Measurements from ENCODE around the gene AKTIP. TPM values are rescaled to one million over a fixed set of nuclear protein-coding genes. Genes with fewer than 3 reads are reported as not detected.
A peak's percentile ranks its signal among the peaks of the same experiment; 100 is the strongest.
"Not testable (repeated sequence)": the region's sequence is repeated elsewhere in the genome, so short reads cannot be mapped to it uniquely, and the experiment has no call there.

AKTIP gene
- total and polyA plus RNA-seq, 8 donors = 12.5 to 34.9 (median 16.4) TPM

DNA sequence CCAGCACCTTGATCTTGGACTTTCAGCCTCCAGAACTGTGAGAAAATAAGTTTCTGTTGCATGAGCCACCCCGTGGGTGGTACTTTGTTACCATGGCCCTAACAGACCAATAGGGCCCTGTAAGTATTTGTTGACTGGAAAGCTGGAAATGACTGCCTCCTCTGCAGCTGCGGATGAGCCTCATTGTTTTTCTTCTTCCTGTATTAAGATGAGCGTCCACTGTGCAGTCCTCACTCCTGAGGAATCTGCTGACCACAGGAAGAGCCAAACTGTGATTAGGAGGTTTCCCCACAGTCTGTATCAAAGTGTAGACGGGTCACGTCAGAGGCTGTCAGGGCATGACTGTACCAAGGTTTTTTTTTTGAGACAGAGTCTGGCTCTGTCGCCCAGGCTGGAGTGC is 12.2 kb upstream of the AKTIP start:
- H3K27me3 ChIP-seq = no peaks in the 10 kb centered on the region
- H3K9me3 ChIP-seq = no peaks in the 10 kb centered on the region
- peaks cover 0 to 17% (median 16%) of the 10 kb centered on the region in 4 donors for H3K4me1 ChIP-seq
- H3K27ac ChIP-seq = peak overlapping the region in 1 of 5 donors; percentile 38
- 76 to 93% (median 82%) methylated on average over 6 of the region's 6 CpGs for WGBS, 5 donors
- no peak overlapping the region for H3K4me3 ChIP-seq
- TF ChIP-seq POLR2AphosphoS5 (IDR thresholded peaks at IDR 0.05) (no peak), POLR2A (IDR thresholded peaks at IDR 0.05) (no peak), EP300 (IDR thresholded peaks at IDR 0.05) (no peak)
- TF ChIP-seq, protein P1, sequence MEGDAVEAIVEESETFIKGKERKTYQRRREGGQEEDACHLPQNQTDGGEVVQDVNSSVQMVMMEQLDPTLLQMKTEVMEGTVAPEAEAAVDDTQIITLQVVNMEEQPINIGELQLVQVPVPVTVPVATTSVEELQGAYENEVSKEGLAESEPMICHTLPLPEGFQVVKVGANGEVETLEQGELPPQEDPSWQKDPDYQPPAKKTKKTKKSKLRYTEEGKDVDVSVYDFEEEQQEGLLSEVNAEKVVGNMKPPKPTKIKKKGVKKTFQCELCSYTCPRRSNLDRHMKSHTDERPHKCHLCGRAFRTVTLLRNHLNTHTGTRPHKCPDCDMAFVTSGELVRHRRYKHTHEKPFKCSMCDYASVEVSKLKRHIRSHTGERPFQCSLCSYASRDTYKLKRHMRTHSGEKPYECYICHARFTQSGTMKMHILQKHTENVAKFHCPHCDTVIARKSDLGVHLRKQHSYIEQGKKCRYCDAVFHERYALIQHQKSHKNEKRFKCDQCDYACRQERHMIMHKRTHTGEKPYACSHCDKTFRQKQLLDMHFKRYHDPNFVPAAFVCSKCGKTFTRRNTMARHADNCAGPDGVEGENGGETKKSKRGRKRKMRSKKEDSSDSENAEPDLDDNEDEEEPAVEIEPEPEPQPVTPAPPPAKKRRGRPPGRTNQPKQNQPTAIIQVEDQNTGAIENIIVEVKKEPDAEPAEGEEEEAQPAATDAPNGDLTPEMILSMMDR (IDR thresholded peaks at IDR 0.05) = no peak
- DNase-seq = peak in 1 of 2 donors; percentile 23
- intact Hi-C loops (cut with DNase I; ENCODE audit: low total_unique reads) = no loop called here
- no peaks in the 10 kb centered on the region for H3K36me3 ChIP-seq

DNA sequence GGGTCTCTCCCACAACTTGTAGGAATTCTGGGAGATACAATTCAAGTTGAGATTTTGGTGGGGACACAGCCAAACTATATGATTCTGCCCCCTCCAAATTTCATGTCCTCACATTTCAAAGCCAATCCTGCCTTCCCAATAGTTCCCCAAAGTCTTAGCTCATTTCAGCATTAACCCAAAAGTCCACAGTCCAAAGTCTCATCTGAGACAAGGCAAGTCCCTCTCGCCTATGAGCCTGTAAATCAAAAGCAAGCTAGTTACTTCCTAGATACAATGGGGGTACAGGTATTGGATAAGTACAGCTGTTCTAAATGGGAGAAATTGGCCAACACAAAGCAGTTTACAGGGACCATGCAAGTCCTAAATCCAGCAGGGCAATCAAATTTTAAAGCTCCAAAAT is 9.8 kb upstream of the AKTIP start:
- DNase-seq; intact Hi-C loops (cut with DNase I; ENCODE audit: low total_unique reads); H3K36me3 ChIP-seq; H3K4me3 ChIP-seq; H3K27me3 ChIP-seq; H3K27ac ChIP-seq; H3K9me3 ChIP-seq: not testable (repeated sequence)
- H3K4me1 ChIP-seq = peaks cover 0 to 24% (median 20%) of the 10 kb centered on the region in 4 donors
- WGBS, 5 donors = 80 to 93% (median 90%) methylated on average over 1 of the region's 1 CpG

DNA sequence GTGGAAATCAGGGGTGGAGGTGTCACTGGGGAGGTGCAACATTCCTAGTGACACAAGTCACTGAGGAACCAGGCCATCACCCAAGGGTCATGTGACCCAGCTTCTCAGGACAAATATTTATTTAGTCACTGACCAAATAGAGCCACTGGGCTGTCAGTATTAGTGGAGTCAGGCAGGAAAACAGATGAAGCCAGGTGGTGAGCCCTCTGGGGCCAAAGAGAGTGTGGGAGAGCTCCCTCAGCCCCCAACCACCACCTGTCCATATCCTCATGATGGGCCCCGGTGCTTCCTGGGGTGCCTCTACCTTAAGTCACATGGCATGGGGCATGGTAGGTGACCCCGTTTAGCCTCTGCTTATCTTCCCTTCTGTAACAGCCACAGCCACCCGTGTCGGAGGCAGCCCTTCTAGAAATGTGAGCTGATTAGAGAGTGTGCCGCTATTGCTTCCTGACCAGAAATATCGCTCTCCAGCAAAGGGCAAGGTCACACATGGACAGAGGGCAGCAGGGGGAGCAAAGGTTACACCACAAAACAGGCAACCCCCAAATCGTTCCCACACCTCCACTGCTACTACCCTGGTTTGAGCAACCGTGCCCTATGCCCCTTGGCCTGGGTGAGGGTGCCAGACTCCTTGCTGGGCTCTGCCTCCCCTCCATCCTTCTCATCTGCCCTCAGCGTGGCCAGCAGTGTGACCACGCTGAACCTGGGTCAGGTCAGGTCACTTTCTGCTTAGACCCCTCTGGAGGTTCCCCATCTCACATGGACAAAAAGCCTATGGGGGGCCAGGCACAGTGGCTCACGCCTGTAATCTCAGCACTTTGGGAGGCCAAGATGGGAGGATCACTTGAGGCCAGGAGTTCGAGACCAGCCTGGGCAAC is 8.6 kb upstream of the AKTIP start:
- TF ChIP-seq EP300 (IDR thresholded peaks at IDR 0.05) (no peak), POLR2A (IDR thresholded peaks at IDR 0.05) (no peak), POLR2AphosphoS5 (IDR thresholded peaks at IDR 0.05) (no peak)
- TF ChIP-seq, protein P1 (IDR thresholded peaks at IDR 0.05) = no peak
- Histone ChIP-seq H3K9me3 (no peaks in the 10 kb centered on the region), H3K27me3 (no peaks in the 10 kb centered on the region), H3K4me3 (no peak overlapping the region), H3K4me1 (peaks cover 0 to 24% (median 20%) of the 10 kb centered on the region in 4 donors), H3K36me3 (no peaks in the 10 kb centered on the region), H3K27ac (peak overlapping the region in 3 of 5 donors; percentile 20 to 65 (median 64))
- peak in 1 of 2 donors; percentile 60 for DNase-seq
- WGBS, 5 donors = 45 to 61% (median 59%) methylated on average over 7 to 12 of the region's 12 CpGs
- intact Hi-C loops (cut with DNase I; ENCODE audit: low total_unique reads) = no loop called here

DNA sequence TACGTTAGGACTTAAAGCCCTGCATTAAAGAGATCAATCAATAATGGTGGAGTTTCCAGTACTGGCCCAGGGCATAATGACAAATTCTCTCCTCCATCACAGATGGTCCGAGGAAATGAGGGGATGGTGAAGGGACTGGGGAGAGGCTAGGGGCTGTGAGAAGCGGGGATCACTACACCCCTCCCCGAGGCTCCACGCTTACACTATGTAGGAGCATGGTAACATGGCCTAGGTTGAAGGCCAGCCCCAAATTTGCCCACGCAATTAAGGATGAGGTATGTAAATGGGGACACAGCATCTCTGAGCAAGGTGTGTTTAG is 8.0 kb upstream of the AKTIP start:
- Histone ChIP-seq H3K27me3 (no peaks in the 10 kb centered on the region), H3K4me1 (peaks cover 0 to 24% (median 20%) of the 10 kb centered on the region in 4 donors), H3K36me3 (no peaks in the 10 kb centered on the region), H3K9me3 (no peaks in the 10 kb centered on the region), H3K27ac (peak overlapping the region in 3 of 5 donors; percentile 20 to 65 (median 64)), H3K4me3 (no peak overlapping the region)
- intact Hi-C loops (cut with DNase I; ENCODE audit: low total_unique reads) = no loop called here
- no peak for DNase-seq
- TF ChIP-seq, protein P1 (IDR thresholded peaks at IDR 0.05) = no peak
- TF ChIP-seq EP300 (IDR thresholded peaks at IDR 0.05) (no peak), POLR2AphosphoS5 (IDR thresholded peaks at IDR 0.05) (no peak), POLR2A (IDR thresholded peaks at IDR 0.05) (no peak)
- 74 to 78% (median 76%) methylated on average over 6 of the region's 6 CpGs for WGBS, 5 donors

DNA sequence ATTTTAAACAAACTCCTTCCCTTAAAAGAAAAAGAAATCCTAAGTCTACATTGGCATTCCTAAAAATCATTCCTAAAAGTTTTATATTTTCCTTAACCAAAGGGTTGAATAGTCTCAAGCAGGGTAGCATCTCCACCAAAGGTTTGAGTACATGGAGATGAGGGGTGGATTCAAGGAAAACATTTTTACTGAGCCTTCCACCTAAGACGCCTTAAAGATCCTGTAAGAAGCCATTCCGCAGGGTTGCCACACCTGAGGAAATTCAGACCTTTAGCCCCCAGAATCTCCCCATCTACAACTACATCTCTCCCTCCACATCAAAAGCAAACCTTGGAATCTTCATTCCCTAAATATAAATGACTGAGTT is 7.7 kb upstream of the AKTIP start:
- H3K27ac ChIP-seq = peak overlapping the region in 3 of 5 donors; percentile 20 to 65 (median 64)

More for the DNA sequence above, 7.7 kb upstream of the AKTIP start:
- TF ChIP-seq, protein P1 (IDR thresholded peaks at IDR 0.05) = no peak
- TF ChIP-seq POLR2A (IDR thresholded peaks at IDR 0.05) (no peak), POLR2AphosphoS5 (IDR thresholded peaks at IDR 0.05) (no peak)
- intact Hi-C loops (cut with DNase I; ENCODE audit: low total_unique reads) = no loop called here
- Histone ChIP-seq H3K9me3 (no peaks in the 10 kb centered on the region), H3K4me3 (no peak overlapping the region), H3K27me3 (no peaks in the 10 kb centered on the region), H3K4me1 (peaks cover 0 to 24% (median 20%) of the 10 kb centered on the region in 4 donors), H3K36me3 (no peaks in the 10 kb centered on the region)
- DNase-seq = no peak
- 28 to 50% (median 35%) methylated on average over 2 of the region's 2 CpGs for WGBS, 5 donors

Measured in stomach (tissue), 9 donors.